Activated naive CD4-positive, alpha-beta T cell treated with Interleukin-2 at 50 U/mL for 16 hours (primary cell): ENCODE data around the gene PRMT5.
A peak's percentile ranks its signal among the peaks of the same experiment; 100 is the strongest.

Source experiments
- DNase-seq: peaks from one replicate; pipeline ENCODE4 v3.0.0-alpha.2; 2020

The PRMT5 gene

DNA sequence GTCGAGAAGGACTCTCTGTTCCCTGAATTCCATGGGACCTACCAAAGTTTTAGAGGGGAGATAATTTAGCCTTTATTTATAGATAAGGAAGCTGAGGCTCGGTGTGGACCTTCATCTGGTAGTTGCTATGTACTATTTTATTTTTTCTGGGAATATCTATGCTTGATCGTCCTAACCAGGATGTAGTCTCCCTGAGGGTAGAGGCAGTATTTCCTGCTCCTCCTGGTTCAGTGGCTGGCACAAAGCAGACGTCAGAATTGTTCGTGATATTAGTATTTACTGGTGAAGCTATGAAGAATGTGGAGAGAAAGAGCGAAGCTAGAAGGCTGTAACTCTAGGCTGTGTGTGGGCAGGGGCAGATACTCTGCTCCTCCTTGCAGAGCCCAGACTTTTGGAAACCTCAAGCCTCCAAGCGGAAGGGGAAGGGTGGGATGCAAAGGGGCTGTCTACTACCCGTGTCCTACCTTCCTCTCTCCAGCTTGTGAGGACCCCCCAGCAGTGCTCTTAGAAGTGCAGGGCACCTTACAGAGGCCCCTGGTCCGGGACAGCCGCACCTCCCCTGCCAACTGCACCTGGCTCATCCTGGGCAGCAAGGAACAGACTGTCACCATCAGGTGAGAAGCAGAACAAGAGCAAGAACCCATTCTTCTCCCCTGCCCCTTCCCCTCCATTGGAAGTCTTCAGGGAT, 56.2 kb downstream of the PRMT5 start:
- DNase-seq = no peak

DNA sequence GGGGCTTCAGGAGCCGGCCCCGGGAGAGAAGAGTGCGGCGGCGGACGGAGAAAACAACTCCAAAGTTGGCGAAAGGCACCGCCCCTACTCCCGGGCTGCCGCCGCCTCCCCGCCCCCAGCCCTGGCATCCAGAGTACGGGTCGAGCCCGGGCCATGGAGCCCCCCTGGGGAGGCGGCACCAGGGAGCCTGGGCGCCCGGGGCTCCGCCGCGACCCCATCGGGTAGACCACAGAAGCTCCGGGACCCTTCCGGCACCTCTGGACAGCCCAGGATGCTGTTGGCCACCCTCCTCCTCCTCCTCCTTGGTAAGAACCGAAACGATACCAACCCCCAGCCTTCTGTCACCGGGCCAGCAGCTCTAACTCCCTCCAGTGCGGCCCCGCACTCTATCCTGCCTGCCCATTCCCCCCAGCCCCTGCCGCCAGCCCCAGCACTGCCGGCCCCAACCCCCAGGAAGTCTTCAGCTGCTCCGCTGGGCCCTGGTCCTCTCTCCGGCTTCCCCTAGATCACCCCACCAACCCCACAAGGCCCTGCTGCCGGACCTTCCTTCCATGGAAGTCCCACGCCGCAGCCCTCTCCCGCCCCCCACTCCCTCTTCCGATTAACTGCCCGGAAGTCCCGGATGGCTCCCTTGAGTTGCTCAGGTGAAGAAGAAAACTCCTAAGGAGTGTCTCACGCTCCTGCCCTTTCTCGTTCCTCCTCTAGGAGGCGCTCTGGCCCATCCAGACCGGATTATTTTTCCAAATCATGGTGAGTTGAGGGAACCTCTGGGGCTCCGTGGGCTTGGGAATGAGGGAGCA, 56.9 kb downstream of the PRMT5 start:
- peak; percentile 77 for DNase-seq

- peak; percentile 81 for DNase-seq
Observed at GRCh38 chr14:22871224-22872032, 57.7 kb downstream of the PRMT5 start, which contains the start of gene LRP10. Gene LRP10, plus strand, starts transcription at chr14:22871740. Its CDS starts 564 bp downstream, at chr14:22872304.

DNA sequence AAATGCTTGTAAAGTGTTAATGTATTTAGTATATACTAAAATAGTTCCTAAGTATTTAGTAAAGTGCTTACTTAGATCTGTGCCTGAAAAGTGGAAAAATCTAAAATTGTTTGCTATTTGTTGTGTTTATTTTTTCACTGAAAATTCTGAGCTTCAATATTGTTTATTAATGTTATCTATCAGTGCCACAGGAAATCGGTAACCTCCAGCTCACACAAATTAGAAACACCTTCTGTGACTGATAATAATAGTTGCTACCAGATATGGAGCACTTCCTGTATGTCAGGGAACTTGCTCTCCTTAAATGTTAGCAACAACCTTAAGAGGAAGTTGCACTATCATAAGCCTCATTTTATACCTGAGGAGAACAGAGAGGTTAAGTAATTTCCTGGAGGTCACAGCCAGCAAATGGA, 58.4 kb downstream of the PRMT5 start:
- no peak for DNase-seq
